Activated CD4-positive, alpha-beta T cell treated with anti-CD3 and anti-CD28 coated beads, Interleukin-2, amount 50 U/mL, for 1 hour (primary cell): ENCODE data around the gene SLC6A8.

ENCODE experiments used
- DNase-seq: peaks from one replicate; pipeline ENCODE4 v3.0.0-alpha.2; 2020

The SLC6A8 gene

GRCh38 chrX:153687121-153688039 is at the start of gene SLC6A8:
SLC6A8 (plus strand) TSS chrX:153687926; CDS start chrX:153688575, 649 bp downstream.
- DNase-seq: peak; percentile 20

GRCh38 chrX:153638041-153638371 is 49.7 kb upstream of the SLC6A8 start:
- DNase-seq: no peak

- no peak for DNase-seq
These were observed 49.1 kb upstream of the SLC6A8 start for GRCh38 chrX:153638436-153639176.

GRCh38 chrX:153639177-153640044 is 48.3 kb upstream of the SLC6A8 start:
- no peak for DNase-seq

- DNase-seq: no peak
These were observed 47.6 kb upstream of the SLC6A8 start for GRCh38 chrX:153640045-153640686.

GRCh38 chrX:153640736-153641575 is 46.8 kb upstream of the SLC6A8 start:
- no peak for DNase-seq

- DNase-seq: no peak
These were observed 46.1 kb upstream of the SLC6A8 start for GRCh38 chrX:153641627-153642026.

- no peak for DNase-seq
These were observed 45.6 kb upstream of the SLC6A8 start for GRCh38 chrX:153642051-153642654.

- DNase-seq: no peak
These were observed 44.9 kb upstream of the SLC6A8 start for GRCh38 chrX:153642655-153643430.

GRCh38 chrX:153643431-153644351 is 44.0 kb upstream of the SLC6A8 start:
- no peak for DNase-seq

GRCh38 chrX:153644356-153645125 is 43.2 kb upstream of the SLC6A8 start:
- no peak for DNase-seq

- DNase-seq: no peak
These were observed 42.6 kb upstream of the SLC6A8 start for GRCh38 chrX:153645151-153645550.

- no peak for DNase-seq
These were observed 41.7 kb upstream of the SLC6A8 start for GRCh38 chrX:153645921-153646488.

GRCh38 chrX:153646620-153647373 is 40.9 kb upstream of the SLC6A8 start, which contains the start of gene DUSP9:
DUSP9 (plus strand) TSS chrX:153647203; CDS start chrX:153647954, 751 bp downstream.
- DNase-seq: no peak

- no peak for DNase-seq
These were observed 40.0 kb upstream of the SLC6A8 start for GRCh38 chrX:153647461-153648357.
